Natural killer cell treated with Interleukin-12 subunit alpha and Interleukin-12 subunit beta and Interleukin-15 and Interleukin-18, amount 100 ng/mL, for 72 hours (primary cell): Measurements from ENCODE around the gene PFN2. TPM values are rescaled to one million over a fixed set of nuclear protein-coding genes. Genes with fewer than 3 reads are reported as not detected.
"Not testable (repeated sequence)": the region's sequence is repeated elsewhere in the genome, so short reads cannot be mapped to it uniquely, and the experiment has no call there.

Experiments used
- ATAC-seq, 2 donors: fragments of 150-1000 bp; cut with Tn5 transposase in 1 of 2; sonication (Bioruptor Pico), chemical (Tn5 transposase) in 1 of 2; 2 replicates each; pipeline ENCODE4 v1.10.0; 2021
- DNase-seq: peaks from one replicate; pipeline ENCODE4 v3.0.0; 2022; ENCODE audit warnings: low spot score
- H3K27ac Mint-ChIP-seq, 2 donors: 1 replicate in 1 of 2; 2 replicates in 1 of 2; pipeline ENCODE4 v1.8.0; 2022; ENCODE audit warnings: mixed read lengths in 2 of 2, mild to moderate bottlenecking in 1 of 2, moderate library complexity in 1 of 2
- H3K27me3 Mint-ChIP-seq, 2 donors: 1 replicate in 1 of 2; 2 replicates in 1 of 2; pipeline ENCODE4 v1.8.0; 2022; ENCODE audit warnings: mixed read lengths in 2 of 2
- H3K36me3 Mint-ChIP-seq: one replicate; pipeline ENCODE4 v1.8.0; 2022; ENCODE audit warnings: mixed read lengths
- H3K4me1 Mint-ChIP-seq, 2 donors: 1 replicate in 1 of 2; 2 replicates in 1 of 2; pipeline ENCODE4 v1.8.0; 2022; ENCODE audit warnings: low read depth in 2 of 2, mixed read lengths in 2 of 2, mild to moderate bottlenecking in 1 of 2
- H3K4me3 Mint-ChIP-seq: one replicate; pipeline ENCODE4 v1.8.0; 2022; ENCODE audit warnings: mixed read lengths
- H3K9me3 Mint-ChIP-seq: 2 replicates; pipeline ENCODE4 v1.8.0; 2022; ENCODE audit warnings: mixed read lengths
- total RNA-seq, 2 donors: library from RNA; stranded (reverse); gene quantifications; one replicate each; pipeline ENCODE4 v1.2.3, GENCODE V29; 2022

PFN2 gene
- total RNA-seq, 2 donors from 2014 or later: 1.1 to 4.4 TPM

DNA sequence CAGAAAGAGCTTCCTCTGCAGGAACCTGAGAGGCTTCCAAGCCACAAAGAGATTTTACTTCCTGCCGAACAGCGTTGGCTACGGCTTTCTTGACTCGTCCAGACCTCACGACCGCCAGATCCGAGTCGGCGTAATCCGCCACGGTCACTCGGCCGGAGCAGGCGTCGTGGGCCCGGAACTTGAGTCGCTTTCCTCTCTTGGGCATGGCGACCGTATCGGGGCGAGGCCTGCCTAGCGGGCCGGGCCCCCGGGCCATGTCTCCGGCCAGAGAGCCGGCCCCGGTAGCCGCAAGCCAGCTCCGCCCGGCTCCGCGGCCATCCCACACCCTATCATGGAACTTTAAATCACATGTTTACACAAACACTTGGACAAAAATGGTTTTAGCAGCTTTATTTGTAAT is 12.4 kb upstream of the PFN2 start:
- not testable (repeated sequence) for H3K27ac Mint-ChIP-seq, H3K4me1 Mint-ChIP-seq, H3K4me3 Mint-ChIP-seq, H3K36me3 Mint-ChIP-seq, H3K9me3 Mint-ChIP-seq, DNase-seq
- ATAC-seq: peak in 1 of 2 donors; percentile 70
- H3K27me3 Mint-ChIP-seq: peaks cover 2 to 34% of the 10 kb centered on the region in 2 donors

DNA sequence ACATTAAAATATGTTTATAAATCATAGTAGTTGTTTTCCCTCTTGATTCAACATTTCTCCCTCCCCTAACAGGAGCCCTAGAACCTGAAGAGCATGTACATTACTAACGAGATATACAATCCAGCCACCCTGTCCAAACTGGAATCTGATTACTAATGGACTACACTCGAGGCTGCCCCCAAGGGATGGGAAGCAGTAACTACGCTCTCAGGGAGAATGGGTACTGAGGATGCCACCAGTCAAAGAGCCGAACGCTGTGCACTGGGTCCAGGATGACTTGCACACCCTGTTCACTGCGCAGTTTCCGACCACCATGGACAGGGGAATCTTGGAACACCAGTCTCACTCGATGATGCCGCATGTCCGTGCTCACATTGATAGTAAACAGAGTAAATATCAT is 11.3 kb upstream of the PFN2 start:
- H3K4me3 Mint-ChIP-seq, H3K27ac Mint-ChIP-seq, H3K36me3 Mint-ChIP-seq, H3K4me1 Mint-ChIP-seq, DNase-seq, H3K9me3 Mint-ChIP-seq: not testable (repeated sequence)
- peak in 1 of 2 donors; percentile 45 for ATAC-seq
- peaks cover 2 to 42% of the 10 kb centered on the region in 2 donors for H3K27me3 Mint-ChIP-seq

DNA sequence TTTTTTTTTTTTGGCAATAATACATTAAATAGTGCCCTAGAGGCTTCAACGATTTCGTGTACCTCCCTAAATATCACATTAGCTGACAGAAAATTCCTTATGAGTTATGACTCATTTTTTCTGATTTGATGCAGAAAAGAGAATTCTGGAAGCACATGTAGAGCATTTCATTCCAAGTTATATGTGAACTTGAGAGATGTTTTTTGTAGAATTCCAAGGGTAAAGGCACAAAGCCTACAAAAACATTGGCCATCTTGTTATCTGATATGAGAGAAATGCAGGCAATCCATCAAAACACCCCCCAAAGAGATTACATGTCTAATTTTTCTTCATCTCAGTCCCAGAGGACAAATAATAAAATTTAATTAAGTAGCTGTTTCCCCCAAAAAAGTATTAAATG is 6.7 kb upstream of the PFN2 start:
- DNase-seq (no peak), ATAC-seq (no peak)
- H3K9me3 Mint-ChIP-seq: no peaks in the 10 kb centered on the region
- peaks cover 21 to 42% of the 10 kb centered on the region in 2 donors for H3K27me3 Mint-ChIP-seq
- no peaks in the 10 kb centered on the region for H3K4me1 Mint-ChIP-seq
- H3K27ac Mint-ChIP-seq: no peak overlapping the region
- no peak overlapping the region for H3K4me3 Mint-ChIP-seq
- H3K36me3 Mint-ChIP-seq: no peaks in the 10 kb centered on the region

DNA sequence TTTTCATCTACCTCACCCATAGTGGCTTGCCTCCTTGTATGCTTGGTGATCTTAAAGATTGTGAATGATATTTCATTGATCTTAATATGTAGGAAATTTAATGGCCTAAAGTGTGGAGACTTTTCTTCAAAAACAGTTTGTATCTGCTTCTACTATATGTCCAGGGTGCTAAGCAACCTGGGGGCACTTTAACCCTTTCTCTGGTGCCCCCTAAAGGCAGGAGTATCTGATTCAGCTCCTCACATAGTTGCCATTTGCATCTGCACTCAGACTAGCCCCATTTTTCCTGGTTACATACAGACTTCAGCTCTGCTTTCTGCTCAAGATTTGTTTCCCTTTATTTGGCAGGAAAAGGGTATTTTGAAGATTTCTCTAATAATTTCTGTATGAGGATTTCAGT is 5.2 kb upstream of the PFN2 start:
- no peak overlapping the region for H3K27ac Mint-ChIP-seq
- H3K36me3 Mint-ChIP-seq: no peaks in the 10 kb centered on the region
- DNase-seq (no peak), ATAC-seq (no peak)
- H3K27me3 Mint-ChIP-seq: peaks cover 31 to 53% of the 10 kb centered on the region in 2 donors
- no peak overlapping the region for H3K4me3 Mint-ChIP-seq
- no peaks in the 10 kb centered on the region for H3K9me3 Mint-ChIP-seq
- H3K4me1 Mint-ChIP-seq: peaks cover 6 to 8% of the 10 kb centered on the region in 2 donors

DNA sequence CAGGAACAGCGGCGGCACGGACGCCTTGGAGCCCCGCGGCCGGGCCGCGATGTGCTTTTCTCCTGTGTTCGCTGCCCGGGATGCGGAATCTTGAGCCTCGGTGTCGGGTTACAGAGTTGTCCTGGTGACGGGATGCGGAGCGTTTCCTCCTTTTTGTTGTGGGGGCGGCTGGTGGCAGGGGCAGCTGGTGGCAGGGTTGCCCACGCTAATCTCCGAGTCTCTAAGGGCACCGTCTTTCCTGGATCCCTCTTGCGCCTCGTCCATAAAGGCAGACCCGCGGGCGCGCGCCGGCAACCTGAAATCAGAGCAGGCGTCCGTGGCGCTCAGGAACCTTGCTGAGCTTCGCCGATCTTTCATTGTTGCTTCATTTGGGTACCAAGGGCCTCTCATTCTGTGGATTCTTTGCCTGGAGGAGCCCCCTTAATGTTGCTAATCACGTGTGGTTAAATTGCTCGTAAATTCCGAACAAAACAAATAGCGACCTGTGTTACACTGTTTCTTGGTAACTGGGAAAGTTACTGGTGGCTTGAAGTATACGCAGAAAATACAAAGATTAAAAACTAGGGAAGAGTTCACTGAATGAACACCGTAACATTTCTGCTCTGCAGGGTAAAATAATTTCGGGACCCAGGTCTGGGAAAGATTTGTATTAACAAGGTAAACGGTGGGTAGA is 844 bp upstream of the PFN2 start:
- Mint-ChIP-seq H3K4me3 (peak overlapping the region; percentile 86), H3K36me3 (no peaks in the 10 kb centered on the region), H3K27me3 (peaks cover 34 to 46% of the 10 kb centered on the region in 2 donors), H3K9me3 (no peaks in the 10 kb centered on the region), H3K27ac (peak overlapping the region in 1 of 2 donors; percentile 66), H3K4me1 (peaks cover 16% of the 10 kb centered on the region in 2 donors)
- ATAC-seq: no peak
- DNase-seq: no peak

DNA sequence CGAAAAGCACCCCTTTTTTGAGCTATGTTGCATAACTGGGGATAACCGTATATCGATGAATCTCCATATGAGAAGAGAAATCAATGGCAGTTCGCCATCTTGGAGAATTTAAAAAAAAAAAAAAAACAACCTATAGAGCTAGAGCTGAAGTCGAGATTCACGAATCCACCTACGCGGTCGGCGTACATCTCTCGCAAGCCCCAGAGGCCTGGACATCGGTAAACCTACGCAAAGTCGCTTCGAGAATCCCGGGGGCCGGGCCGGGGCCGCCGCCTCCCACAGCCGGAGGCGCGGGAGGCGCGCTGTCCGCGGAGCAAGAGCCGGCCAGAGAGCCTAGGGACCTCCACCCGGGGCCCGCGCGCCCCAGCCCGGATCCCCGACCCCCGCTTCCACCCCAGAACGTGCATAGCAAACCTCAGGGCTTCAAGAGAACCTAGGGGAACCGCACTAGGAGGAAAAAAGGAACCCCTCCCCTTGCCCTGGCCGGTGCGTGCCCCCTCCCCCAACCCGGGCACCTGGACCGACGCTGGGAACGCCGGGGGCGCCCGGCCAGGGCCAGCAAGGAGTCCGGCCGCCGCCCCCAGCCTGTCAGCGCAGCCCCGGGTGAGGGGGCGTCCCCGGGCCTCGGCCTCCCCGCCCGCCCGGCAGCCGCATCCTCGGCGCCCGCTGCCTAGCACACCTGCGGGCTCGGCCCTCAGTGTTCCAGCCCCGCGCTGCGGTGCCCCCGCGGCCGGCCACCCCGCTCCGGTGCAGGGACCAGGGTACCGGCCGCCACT is 567 bp downstream of the PFN2 start:
- Mint-ChIP-seq H3K27ac (no peak overlapping the region), H3K4me1 (peaks cover 16% of the 10 kb centered on the region in 2 donors), H3K27me3 (peaks cover 22 to 38% of the 10 kb centered on the region in 2 donors), H3K36me3 (no peaks in the 10 kb centered on the region), H3K4me3 (peak overlapping the region; percentile 90), H3K9me3 (no peaks in the 10 kb centered on the region)
- ATAC-seq (peak; percentile 78 to 86), DNase-seq (peak; percentile 81)

DNA sequence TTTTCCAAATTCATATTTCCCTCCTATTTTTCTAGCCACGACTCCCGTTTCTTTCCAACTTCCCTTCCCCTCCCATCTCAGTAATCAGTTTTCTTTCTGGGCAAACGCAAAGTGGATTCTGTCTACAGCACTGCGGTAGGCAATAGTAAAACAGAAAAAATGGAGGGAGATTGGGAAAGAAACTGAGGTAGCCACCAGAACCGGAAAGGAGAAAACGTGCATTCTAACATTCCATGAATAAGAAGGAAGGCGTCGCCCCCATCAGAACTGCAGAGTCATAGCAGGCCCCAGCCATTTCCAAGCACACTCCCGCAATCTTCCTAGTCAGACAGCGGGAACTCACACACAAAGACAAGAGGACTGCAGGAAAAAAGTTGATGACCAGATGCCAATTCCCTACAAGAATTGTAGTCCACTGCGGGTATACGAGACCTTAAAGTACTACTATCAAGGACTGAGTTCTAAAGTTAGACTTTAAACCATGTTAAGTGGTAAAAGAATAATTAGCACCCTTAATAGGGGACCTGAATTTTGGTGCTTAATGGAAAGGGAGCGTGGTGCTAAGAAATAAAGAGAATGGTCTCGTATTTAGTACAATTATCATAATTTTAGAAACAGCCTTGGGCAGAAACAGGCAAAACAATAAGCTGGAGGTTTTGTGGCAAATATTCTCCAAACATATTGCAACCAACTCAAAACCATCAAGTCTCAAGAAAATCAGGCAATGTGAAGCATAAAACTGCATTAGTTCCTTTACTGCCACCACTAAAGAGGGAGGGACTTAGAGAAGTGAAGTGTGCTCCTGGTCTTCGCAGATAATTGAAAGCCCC is 1.4 kb downstream of the PFN2 start:
- DNase-seq (no peak), ATAC-seq (no peak)
- Mint-ChIP-seq H3K27me3 (peaks cover 16 to 29% of the 10 kb centered on the region in 2 donors), H3K4me1 (peaks cover 16% of the 10 kb centered on the region in 2 donors), H3K27ac (no peak overlapping the region), H3K4me3 (peak overlapping the region; percentile 90), H3K36me3 (no peaks in the 10 kb centered on the region), H3K9me3 (no peaks in the 10 kb centered on the region)

DNA sequence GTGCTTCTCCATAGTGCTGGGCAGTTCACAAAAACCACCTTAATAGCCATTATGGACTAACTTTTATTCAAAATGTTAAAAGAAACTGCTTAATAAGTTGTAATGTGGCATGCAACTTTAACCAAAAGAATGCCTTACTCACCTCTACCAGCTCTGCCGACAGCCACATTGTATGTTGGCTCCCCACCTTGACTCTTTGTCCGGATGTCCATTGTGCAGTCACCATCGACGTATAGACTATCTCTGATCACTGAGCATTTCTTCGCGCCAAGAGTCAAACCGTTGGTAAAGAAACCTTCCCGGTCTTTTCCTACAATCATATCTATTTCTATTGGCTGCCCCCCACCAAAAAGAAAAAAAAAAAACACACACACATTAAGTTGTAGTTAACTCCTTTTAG is 2.5 kb downstream of the PFN2 start:
- Mint-ChIP-seq H3K27ac (no peak overlapping the region), H3K4me3 (no peak overlapping the region), H3K9me3 (no peaks in the 10 kb centered on the region), H3K36me3 (no peaks in the 10 kb centered on the region), H3K4me1 (peaks cover 16% of the 10 kb centered on the region in 2 donors), H3K27me3 (peaks cover 14 to 27% of the 10 kb centered on the region in 2 donors)
- no peak for ATAC-seq
- DNase-seq: no peak

DNA sequence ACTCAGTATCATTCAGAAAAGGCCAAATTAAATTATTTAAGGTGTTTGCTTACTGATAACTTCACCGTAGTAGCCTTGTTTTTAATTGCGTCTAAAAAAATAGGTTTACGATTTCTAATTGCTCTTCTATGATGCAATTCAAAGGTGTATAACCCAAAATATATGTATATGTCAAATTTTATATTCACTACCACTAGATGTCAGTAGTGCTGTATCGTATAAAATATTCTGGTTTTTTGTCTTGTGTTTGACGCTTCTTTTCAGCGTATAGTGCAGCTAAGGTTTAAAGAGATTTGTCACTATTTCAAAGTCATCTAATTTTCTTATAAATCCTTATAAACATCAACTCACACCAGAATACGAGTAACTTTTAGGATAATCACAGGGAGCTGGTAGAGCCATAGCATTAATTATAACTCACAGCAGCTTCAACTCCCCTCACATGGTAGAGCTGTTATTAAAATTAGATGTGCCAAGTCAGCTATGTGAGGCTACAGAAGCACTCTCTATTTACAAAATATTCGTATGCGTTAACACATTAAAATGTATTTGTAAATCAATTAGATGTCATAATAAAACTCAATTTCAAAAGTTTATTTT is 3.5 kb downstream of the PFN2 start:
- no peak overlapping the region for H3K4me3 Mint-ChIP-seq

DNA sequence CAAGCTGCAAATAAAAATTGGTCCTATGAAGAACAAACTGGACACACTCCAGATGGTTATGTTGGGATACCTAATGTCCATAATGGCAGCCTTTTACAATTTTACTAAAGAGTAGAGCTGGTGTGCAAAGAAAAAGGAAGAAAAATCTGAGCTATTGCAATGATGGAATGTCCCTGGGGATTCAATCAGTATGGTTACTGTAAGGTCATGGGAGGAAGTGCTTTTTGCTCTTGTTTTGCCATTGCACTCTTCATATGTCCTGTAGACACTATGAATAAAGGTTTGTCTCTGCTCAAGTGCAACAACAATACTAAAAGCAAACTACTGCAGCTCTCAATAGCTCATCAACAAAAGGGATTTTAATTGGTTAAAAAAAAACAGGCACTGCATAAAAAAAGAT is 5.4 kb downstream of the PFN2 start:
- H3K27ac Mint-ChIP-seq: no peak overlapping the region
- H3K4me1 Mint-ChIP-seq: peaks cover 8 to 10% of the 10 kb centered on the region in 2 donors
- peaks cover 3 to 13% of the 10 kb centered on the region in 2 donors for H3K27me3 Mint-ChIP-seq
- H3K36me3 Mint-ChIP-seq: peaks cover 4% of the 10 kb centered on the region
- no peaks in the 10 kb centered on the region for H3K9me3 Mint-ChIP-seq
- no peak for DNase-seq
- H3K4me3 Mint-ChIP-seq: no peak overlapping the region
- ATAC-seq: no peak

More for the DNA sequence above, 3.5 kb downstream of the PFN2 start:
- peaks cover 12 to 22% of the 10 kb centered on the region in 2 donors for H3K27me3 Mint-ChIP-seq
- no peak overlapping the region for H3K27ac Mint-ChIP-seq
- DNase-seq (no peak), ATAC-seq (no peak)
- peaks cover 16% of the 10 kb centered on the region in 2 donors for H3K4me1 Mint-ChIP-seq
- H3K36me3 Mint-ChIP-seq: no peaks in the 10 kb centered on the region
- H3K9me3 Mint-ChIP-seq: no peaks in the 10 kb centered on the region

DNA sequence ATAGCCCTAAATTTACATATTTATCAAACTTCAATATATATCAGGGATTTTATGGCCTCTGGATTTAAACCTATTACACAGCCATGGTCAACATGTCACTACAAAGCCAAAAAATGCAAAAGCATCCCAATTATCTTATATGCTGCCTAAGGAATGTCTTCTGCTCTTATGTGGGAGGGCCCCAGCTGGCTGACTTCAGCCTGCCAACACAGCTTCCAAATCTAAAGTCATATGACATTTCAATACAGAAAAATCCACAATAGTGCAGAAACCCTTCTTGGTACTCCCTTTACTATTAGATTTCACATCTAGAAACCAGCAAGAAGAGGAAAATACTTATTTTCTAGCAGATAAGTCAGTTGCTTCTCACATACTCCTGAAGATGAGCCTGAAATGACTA is 6.4 kb downstream of the PFN2 start:
- Mint-ChIP-seq H3K27ac (no peak overlapping the region), H3K9me3 (no peaks in the 10 kb centered on the region), H3K4me3 (no peak overlapping the region), H3K4me1 (peaks cover 3 to 5% of the 10 kb centered on the region in 2 donors), H3K27me3 (peaks cover 3 to 7% of the 10 kb centered on the region in 2 donors), H3K36me3 (peaks cover 4% of the 10 kb centered on the region)
- ATAC-seq (no peak), DNase-seq (no peak)

DNA sequence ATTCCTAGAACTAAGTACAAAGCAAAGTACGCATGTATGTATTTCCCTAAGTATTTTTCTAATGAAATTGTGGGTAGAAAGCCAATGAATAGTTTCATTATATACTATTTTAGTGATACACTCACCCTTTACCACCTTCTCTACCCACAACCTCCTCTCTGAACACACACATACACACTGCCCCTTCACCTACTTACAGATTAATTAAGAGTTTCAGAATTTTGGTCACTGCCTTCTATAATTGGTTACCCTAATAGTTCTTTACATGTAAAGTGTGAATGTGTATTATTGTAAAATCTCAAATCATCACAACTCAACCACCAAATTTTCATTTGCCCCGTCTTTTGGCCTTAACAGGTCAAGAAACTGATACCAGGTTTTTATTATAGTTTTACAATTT is 7.2 kb downstream of the PFN2 start:
- H3K9me3 Mint-ChIP-seq: no peaks in the 10 kb centered on the region
- peaks cover under 1% of the 10 kb centered on the region in 2 donors for H3K4me1 Mint-ChIP-seq
- ATAC-seq (no peak), DNase-seq (no peak)
- no peak overlapping the region for H3K27ac Mint-ChIP-seq
- peaks cover 4% of the 10 kb centered on the region for H3K36me3 Mint-ChIP-seq
- H3K4me3 Mint-ChIP-seq: no peak overlapping the region
- no peaks in the 10 kb centered on the region for H3K27me3 Mint-ChIP-seq

DNA sequence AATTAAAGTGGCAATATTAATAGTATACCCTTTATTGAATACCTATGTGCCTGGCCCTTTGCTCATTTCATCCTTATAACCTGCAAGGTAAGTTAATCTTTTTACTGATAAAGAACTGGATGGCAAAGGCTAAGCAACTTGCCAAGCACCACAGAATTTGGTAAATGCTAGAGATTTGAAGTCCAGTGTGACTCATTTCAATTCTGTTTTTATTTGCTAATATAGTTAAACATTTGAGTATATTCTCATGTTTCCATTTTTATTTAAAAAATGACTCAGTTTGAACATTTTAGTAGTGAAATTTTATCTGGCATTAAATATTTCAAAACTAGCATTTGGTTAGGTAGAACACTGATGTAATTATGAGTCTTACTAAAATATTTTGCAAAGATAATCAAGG is 11.3 kb downstream of the PFN2 start:
- ATAC-seq (no peak), DNase-seq (no peak)
- Mint-ChIP-seq H3K27ac (no peak overlapping the region), H3K9me3 (no peaks in the 10 kb centered on the region), H3K36me3 (peaks cover 4% of the 10 kb centered on the region), H3K27me3 (no peaks in the 10 kb centered on the region), H3K4me3 (no peak overlapping the region), H3K4me1 (peaks cover 13 to 19% of the 10 kb centered on the region in 2 donors)
